K562 (cell line): ENCODE measurements around the gene TBX3.

ENCODE experiments used
- EZH2 ChIP-seq: IDR thresholded peaks from 2 replicates; pipeline ENCODE4 v1.6.1; 2012; ENCODE audit warnings: low read depth, mild to moderate bottlenecking, inconsistent platforms, low read length, borderline replicate concordance
- FOXM1 ChIP-seq, 2 experiments: fragments of 450-650 bp in 1 of 2; sonication (generic) in 1 of 2; formaldehyde crosslinking in 1 of 2; IDR thresholded peaks; 2 replicates each; pipeline versions ENCODE4 v1.6.1 to v1.9.0; 2017 to 2022; ENCODE audit warnings: low read depth in 2 of 2, mild to moderate bottlenecking in 2 of 2, missing genetic modification reagents in 1 of 2, moderate library complexity in 1 of 2
- GATA2 ChIP-seq: sonication (generic); formaldehyde crosslinking; IDR thresholded peaks from 2 replicates; pipeline ENCODE4 v1.4.0; 2020; ENCODE audit warnings: mild to moderate bottlenecking, missing genetic modification reagents
- MEF2D ChIP-seq: conservative IDR thresholded peaks from 2 replicates; pipeline ENCODE4 v1.6.1; 2016; ENCODE audit warnings: low read depth, missing genetic modification characterization, missing compliant biosample characterization
- PHF8 ChIP-seq: fragments of 200-600 bp; sonication (generic); IDR thresholded peaks from 2 replicates; pipeline ENCODE4 v1.6.1; 2012; ENCODE audit warnings: mixed run types, mild to moderate bottlenecking, inconsistent platforms, low read length, moderate library complexity, borderline replicate concordance
- TAF9B ChIP-seq: fragments of 450-650 bp; IDR thresholded peaks from 2 replicates; pipeline ENCODE4 v1.6.1; 2018; ENCODE audit warnings: mild to moderate bottlenecking; ENCODE audit not compliant: partially characterized antibody
- TEAD4 ChIP-seq, 2 experiments: sonication (generic) in 1 of 2; formaldehyde crosslinking in 1 of 2; IDR thresholded peaks; 2 replicates each; pipeline versions ENCODE4 v1.6.1 to v1.8.0; 2012 to 2022; ENCODE audit warnings: borderline replicate concordance in 1 of 2, inconsistent platforms in 1 of 2, low read length in 1 of 2, mild to moderate bottlenecking in 1 of 2, missing genetic modification reagents in 1 of 2
- ZNF512 ChIP-seq: IDR thresholded peaks from 2 replicates; pipeline ENCODE4 v1.6.1; 2016; ENCODE audit warnings: missing genetic modification characterization, missing compliant biosample characterization

GRCh38 chr12:114682106-114682784, 1.7 kb downstream of the TBX3 start:
- TF ChIP-seq PHF8 (no peak), EZH2 (no peak), GATA2 (CRISPR knock-in tag) (no peak), TAF9B (no peak), FOXM1 (IDR thresholded peaks at IDR 0.05; ENCODE audit: low read depth) (no peak), FOXM1 (CRISPR knock-in tag; IDR thresholded peaks at IDR 0.05; ENCODE audit: low read depth) (no peak), MEF2D (tag) (no peak), ZNF512 (tag) (no peak), TEAD4 (IDR thresholded peaks at IDR 0.05; ENCODE audit: low read length) (no peak), TEAD4 (CRISPR knock-in tag; IDR thresholded peaks at IDR 0.05; ENCODE audit: borderline replicate concordance) (no peak)
